Measurements from ENCODE around the gene KDM4C. TPM values are rescaled to one million over a fixed set of nuclear protein-coding genes. Genes with fewer than 3 reads are reported as not detected.

Gene KDM4C
- total RNA-seq, 1 experiment from 2014 or later = 11.5 TPM

DNA sequence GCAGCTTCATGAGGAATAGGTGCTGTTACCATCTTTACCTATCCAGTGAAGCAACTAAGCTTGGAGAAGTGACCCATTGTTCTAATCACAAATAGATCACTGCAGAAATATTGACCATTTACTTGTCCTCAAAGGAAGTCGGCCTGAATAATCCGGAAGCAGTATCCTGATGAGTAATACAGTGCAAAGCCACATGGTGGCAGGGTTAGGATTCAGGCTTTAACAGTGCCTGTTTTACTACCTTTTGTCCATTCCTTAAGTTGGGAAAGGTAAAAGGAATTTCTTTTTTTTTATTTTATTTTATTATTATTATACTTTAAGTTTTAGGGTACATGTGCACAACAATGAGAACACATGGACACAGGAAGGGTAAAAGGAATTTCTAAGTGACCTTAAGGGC, 336.3 kb downstream of the KDM4C start:
- DNase-seq (ENCODE audit: low read depth) = peak; percentile 48

DNA sequence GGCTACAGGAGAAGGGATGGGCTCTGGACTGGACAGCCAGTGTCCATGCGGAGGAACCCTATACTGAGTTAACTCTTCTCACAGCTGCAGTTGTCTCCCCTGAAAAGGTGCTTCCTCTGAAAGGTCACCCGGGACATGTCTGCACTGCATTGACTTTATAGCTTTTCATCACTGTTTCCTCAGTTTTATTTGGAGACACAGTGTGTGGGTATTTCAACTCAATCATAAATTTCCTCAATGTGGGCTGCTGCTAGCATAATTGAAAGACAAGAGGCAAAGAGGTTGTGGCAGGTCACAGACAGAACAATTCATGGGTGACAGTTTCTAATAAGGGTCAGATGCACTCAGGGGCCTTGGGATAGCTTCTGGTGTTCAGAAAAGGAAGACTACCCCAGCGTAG, 336.8 kb downstream of the KDM4C start:
- no peak for DNase-seq (ENCODE audit: low read depth)

DNA sequence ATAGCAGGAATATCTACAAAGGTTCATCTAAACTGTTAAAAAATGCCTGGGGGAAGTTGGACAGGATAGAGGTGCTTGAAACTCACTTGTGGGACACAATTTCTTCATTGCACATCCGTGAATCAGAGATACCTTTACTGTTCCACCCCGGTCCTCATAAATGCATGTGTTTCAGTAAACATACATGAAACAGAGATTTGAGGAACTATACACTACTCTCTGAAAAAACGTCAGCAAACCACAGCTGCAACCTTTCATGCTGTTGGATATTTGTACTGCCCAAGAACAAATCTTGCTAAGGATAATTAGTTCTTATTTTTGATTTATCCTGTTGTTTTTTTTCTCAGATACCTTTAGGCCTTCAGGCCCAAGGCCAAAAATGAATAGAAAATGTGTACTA, 337.3 kb downstream of the KDM4C start:
- DNase-seq (ENCODE audit: low read depth) = no peak

DNA sequence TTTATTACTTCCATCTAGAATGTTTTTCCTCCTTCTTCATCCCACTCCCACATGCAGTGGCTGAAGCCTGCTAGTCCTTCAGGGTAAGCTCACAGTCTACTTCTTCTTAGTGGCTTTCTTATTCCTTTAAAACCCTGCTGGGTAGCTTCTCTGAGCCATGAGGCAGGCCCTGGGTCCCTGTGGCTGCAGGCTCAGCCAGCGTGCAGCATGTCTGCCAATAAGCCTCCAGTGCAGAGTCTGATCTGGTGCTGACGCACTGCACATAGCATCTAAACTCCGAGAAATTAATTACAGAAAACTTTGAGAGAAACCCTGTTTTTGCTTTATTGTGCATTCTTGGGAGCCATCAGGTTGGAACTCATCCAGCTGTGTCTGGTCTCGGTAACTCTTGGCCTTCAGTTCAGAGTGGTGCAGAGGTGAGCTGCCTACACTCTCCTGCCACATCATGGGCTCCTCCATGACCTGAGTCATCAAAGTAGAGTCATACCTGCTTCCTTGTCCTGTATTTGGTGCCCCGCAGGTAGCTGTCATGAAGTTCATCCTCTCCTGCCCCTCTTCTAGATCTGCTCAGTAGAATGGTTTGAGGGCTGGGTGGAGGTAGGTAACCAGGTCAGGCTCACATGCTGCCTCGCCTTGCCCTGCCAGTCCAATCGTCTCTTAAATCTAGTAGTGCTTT, 339.4 kb downstream of the KDM4C start:
- DNase-seq (ENCODE audit: low read depth) = no peak

DNA sequence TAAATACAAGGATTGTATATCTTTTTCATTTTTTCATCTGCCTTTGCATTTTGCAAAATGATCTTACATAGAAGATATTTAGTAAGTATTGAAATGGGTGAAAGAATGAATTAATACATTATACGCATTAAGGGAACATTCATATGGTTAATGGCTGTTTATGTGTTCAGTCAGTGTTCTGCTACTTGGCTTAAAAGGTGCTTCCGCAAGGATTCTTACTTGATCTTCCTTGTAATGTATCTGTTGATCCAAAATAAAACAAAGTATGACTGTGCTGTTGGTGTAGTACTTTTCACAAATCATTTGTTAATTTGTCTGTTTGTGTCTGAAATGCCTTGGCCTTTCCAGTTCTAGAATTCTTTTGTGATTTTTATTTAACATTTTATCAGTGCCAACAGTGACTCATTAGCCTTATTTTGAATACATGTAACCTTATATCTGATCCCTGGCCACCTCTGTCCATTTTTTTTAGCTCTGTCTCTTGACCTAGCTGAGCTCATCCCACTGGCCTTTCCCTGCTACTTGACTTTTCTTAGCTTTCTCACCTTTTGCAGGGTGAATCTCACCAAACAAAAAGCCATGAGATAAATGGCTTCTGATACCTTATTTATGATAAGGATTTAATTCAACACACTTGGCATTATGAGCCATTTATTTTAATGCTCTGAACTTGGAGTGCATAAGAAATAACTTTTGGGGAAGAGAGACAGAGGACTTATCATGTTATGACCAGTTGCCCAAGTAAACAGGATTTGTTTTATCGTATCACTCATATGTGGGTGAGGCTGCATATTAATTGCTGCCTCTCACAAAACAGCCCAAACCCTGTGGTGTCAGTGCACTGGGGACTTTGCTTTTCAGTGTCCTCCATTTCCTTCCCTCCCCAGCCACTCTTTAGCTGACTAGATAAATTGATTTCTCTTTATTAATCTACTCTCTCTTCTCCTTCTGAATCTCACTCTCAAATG, 340.3 kb downstream of the KDM4C start:
- DNase-seq (ENCODE audit: low read depth) = no peak

DNA sequence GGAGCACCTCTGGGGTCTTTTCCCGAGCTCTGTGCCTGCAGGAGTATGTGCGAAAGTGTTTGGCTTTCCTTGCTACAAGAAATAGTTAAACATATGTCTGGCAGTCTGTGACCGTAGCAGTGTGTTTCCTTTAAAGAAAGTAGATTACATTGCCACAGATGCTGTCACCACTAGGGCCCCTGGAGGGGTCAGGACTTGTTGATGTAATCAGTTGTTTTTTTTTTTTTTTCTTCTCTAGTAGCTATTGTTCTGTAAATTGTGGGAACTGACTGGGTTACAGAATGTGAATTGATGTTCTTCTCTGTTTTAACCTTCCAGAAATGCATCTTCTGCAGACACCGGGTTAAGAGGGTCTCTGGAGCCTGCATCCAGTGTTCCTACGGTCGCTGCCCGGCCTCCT, 345.6 kb downstream of the KDM4C start:
- DNase-seq (ENCODE audit: low read depth) = no peak

DNA sequence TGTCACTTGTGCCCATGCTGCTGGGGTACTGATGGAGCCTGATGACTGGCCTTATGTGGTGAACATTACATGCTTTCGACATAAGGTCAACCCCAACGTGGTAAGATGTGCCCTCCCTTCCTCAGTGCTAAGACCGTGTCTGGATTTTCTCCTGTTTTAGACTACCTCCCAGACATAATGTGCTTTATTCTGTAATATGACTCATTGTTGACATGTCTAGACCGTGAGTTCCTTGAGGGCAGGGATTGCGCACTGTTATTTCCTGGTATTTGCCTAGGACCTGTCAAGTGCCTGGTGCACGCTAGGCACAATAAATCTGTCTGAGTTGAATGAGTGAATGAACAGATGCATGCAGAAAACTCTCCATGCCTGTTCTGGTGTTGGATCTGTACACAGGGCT, 346.0 kb downstream of the KDM4C start:
- DNase-seq (ENCODE audit: low read depth) = peak; percentile 43

DNA sequence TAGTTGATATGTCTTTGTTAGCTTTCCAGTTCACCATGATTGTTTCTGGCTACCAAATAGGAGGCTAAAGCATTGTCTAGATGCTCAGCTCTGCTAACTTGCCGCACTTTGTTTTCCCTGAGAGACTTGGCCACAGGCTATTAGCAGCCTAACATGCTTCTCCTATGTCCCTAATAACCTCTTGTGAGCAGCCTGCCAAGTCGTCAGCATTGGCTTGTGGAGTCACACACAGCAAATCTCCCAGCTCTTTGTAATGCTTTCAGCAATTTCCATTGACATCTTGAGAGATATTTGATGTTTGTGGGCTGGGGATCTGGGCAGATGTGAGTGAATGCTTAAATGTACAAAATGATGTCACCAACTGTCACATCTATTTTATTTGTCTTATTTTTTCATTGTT, 346.9 kb downstream of the KDM4C start:
- DNase-seq (ENCODE audit: low read depth) = no peak

DNA sequence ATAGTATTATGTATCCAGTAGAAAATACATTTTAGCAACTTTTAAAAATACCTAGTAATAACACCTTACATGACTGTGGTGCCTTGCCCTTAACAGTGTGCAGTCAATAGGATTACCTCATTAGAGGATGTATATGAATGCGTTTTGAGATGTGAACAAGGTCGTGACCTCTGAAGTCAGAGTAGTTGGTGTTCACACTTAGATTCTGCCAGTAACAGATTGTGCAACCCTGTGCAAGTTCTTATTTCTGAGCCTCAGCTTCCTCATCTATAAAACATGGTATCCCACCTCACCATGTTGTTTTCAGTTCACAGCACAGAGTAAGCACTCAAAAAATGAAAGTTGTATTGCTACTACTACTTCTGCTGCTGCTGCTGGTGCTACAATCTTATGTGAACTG, 347.3 kb downstream of the KDM4C start:
- DNase-seq (ENCODE audit: low read depth) = no peak

DNA sequence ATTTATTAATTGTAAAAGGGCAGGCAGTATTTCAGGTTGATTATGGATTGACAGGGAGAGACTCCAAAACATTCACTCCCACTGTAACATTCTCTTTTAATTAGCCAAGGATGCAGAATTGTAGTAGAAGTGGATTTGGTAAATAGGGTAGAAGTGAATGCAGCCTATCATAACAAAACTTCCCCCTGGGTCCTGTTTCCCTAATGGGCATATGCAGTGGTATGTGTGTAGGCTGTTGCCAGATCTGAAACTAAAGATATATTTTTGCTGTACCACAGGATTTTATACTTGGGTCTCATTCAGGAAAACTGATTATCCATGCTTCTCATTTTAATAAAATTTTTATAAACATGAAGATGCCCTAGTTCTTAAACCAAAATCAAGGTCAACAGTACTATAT, 351.2 kb downstream of the KDM4C start:
- no peak for DNase-seq (ENCODE audit: low read depth)

DNA sequence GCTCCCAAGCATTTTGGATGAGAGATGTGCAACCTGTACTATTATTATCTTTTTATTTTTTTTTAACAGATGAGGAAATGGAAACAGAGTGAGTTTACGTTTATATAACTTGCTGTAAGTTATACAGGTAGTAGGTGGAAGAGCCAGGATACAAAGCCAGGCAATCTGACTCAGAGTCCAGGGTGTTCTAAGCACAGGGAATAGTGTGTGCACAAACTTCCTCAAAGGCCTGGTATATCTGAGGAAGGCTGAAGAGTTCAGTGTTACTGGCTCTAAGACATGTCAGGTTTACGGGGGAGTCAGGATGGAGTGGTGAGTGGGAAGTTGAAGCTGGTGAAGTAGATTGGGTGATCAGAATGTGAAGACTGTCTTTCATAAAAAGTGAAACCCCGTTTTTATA, 353.6 kb downstream of the KDM4C start:
- DNase-seq (ENCODE audit: low read depth) = no peak

DNA sequence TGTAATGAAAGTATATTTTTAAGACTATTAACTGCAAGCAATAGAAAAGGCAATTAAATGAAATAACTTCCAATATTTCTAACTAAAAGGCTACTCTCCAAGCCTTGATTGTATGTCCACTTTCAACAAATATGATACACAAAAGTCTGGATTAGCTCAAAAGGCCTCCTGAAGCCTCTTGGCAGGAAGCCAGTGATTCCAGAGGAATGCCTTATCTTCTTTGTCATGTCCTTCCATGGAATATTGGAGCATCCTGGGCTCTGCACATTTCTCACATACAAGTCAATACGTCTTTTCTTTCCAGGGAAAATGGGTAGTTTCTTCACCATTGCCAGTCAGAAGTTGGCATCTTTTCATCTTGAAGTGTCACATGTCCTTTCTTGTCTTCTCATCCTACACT, 357.8 kb downstream of the KDM4C start:
- DNase-seq (ENCODE audit: low read depth) = no peak

DNA sequence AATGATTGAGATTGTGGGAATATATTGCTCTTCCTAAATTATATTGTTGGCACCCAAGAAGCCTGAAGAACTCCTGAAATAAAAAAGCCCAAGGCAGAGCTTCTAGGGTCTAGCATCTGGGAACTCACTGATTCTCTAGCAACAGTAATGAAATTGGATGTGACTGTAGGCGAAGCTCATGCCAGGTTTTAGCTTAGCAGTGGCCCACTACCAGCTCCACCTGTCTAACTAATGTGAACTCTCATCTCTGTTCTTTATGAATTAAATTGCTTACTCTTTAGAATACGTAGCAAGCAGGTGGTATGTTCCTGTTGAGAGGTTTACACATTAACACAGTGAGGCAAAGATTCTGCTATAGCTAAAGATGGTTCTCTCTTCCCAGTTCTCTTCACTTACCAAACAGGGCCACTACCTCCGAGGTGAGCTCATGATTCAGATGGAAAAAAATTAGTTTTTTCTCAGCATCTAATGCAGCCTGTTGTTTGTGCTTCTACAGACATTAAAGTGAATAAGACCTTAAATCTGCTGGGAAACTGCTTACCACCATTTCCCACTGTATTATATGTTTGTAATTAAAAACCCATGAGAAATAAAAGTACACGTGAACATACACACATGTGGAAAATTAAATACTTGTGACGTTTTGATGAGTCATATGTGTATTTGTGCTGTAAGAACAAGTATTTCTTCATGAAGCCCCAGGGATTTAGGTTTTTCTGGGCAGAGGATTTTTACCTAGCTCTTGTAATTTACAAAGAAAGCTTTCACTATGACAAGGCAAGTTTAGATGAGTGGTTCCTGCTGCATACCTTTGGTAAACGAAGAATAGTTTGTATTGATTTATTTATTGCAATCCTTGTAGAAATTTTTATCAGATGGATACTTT, 360.1 kb downstream of the KDM4C start:
- DNase-seq (ENCODE audit: low read depth) = no peak

DNA sequence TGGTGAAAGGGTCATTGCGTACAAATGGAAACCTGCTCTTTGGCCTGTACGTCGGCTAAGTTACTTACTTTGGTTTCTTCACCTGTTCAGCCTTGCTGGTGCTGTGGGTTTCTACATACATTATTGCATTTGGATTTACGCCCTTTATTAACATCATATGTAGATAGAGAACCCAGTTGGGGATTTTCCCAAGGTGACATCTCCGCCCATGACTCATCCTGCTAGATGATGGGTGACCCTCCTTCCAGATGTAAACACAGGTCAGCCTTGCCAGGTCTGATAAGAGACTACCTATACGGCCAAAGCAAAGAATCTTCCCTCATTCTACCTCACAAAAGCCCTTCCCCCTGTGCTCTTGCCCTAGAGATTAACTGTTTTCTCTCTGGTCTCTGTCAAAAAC, 360.9 kb downstream of the KDM4C start:
- DNase-seq (ENCODE audit: low read depth) = no peak

DNA sequence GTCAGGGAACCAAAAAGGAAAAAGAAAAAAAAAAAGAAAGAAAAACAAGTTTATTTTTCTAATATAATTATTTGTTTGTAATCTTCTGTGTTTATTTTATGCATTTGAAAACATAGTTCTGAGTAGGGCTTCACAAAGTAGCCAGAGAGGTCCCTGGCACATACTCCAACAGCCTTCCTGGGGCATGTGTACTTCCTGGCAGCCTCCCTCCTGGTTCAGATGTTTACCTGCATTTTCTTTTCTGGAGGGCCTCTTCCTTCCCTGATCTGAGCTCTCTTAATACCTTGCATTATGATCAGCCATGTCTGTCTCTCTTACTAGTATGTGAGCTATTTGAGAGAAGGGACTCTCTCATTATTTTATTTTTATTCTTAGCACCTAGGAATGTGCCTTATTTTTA, 361.8 kb downstream of the KDM4C start:
- no peak for DNase-seq (ENCODE audit: low read depth)

DNA sequence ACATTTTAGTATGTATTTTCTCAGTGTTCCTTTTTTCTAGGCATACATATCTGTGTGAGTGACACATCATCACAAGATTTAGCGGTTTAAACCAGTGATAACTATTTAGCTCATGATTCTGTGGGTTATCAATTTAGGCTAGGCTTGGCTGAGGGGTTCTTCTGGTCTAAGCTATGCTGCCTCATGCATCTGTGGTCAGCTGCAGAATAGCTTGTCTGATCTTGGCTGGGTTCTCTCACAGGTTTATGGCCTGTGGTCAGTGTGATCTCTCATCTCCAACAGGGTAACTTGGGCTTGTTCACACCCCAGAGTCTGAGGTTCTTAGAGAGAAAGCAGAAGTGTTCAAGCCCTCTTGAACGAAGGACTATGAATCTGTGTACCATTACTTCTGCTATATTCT, 363.3 kb downstream of the KDM4C start:
- no peak for DNase-seq (ENCODE audit: low read depth)

DNA sequence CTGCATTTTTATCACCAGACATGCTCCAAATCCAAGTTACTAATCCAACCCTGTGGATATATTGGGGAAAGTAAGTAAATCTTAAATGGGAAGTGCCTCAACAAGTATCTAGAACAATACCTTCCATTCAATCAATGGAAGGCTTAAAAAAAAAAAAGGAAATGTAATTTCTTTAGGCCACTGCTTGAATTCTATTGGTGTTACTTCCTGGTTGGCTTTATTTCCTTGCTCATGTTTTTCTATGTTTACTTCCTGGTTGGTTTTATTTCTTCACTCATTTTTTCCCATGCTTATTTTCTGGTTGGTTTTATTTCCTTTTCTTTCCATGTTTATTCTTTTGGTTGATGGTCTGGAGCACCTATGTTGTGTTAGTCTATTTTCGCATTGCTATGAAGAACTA, 363.9 kb downstream of the KDM4C start:
- no peak for DNase-seq (ENCODE audit: low read depth)

DNA sequence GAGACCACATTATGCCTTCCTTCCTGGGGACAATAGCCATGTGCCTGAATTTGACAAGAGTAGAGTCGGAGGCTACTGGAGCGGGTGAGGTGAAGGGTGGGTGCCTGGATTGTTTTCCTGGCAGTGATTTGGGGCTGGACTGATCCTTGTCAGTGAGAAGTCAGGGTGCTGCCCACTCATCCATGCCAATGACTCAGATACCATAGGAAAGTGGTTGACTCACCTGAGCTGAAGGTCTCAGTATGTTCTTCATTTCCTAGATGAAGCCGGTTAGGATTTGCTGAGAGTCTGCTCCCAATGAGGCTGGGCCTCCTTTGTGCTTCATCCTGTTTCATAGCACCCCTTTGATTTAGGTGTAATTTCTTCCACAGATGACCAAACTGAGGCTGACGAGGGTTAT, 366.0 kb downstream of the KDM4C start:
- DNase-seq (ENCODE audit: low read depth) = peak; percentile 57

DNA sequence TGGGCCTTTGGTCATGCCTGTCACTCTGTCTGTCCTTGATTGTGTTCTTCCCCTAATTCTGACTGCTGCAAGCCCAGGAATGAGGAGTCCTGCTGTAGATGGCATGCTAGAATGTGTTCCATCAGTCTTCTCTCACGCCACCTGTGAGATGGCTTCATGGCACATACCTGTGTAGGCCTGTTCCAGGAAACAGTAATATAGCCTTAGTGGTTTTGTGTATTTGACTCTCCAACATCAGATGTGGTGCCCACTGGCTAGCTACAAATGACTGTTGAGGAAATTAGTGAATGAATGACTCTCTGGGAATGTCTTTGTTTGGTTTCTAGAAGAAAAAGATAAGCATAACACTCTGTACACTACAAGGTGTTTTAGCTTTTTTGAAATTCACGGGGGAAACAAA, 367.5 kb downstream of the KDM4C start:
- DNase-seq (ENCODE audit: low read depth) = no peak

DNA sequence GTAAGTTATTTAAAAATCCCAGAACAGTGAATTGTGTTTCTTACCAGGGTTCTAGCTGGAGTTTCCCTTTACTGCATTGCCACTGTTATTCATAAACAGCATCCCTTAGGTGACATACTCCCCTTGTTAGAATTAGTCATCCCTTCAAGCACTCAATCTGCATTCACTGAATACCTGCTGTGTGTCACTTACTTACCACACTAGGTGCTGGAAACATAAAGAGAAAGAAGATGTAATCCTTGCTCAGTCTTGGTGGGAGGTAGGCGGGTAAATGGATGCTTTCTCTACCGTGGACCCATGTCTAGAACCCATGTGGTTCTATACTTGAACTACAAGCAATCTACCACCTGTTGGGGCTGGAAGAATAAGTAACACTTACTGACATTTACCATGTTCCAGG, 371.6 kb downstream of the KDM4C start:
- DNase-seq (ENCODE audit: low read depth) = peak; percentile 15

DNA sequence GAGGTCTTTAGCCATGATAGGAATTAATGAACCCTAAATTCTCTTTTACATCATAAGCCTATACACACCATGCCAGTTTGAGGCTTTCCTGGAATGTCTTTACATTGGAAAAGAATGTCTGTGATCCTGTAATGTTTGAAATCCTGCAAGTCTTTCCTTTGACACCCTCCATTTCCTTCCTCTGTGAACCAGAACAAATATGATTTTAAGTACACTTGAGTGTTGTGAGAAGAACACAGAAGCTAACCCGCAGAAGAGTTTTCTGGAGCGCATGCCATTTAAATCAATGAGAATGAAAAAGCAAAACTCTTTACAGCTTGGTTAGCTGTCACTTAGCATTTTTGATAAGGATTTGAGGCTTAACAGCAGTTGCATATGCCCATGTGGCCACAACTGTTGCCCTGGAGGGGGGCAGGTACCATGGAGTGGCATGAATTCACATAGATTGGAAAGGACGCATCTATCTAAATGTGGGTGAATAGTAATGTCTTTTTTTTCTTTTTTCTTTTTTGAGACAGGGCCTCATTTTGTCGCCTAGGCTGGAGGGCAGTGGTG, 372.6 kb downstream of the KDM4C start:
- DNase-seq (ENCODE audit: low read depth) = no peak

DNA sequence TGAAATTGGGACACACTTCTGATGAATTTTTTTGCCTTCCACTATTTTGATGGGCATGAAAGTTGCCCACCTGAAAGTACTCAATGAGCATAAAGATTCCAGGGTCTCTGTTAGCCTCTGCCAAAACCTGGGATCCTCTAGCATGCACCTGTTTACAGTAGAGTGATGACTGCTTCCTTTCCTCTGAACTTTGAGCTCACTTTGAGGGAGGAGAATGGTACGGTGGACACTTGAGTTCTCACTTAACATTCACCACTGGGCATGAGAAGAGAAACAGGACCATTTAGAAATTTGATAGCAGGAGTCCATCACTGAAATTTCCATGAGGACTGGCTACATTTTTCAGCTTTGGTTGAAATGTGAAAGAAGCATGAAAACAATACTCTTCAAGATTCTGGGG, 374.8 kb downstream of the KDM4C start:
- DNase-seq (ENCODE audit: low read depth) = no peak
